Measurements from ENCODE around the gene MON2. TPM values are rescaled to one million over a fixed set of nuclear protein-coding genes. Genes with fewer than 3 reads are reported as not detected.
"Not testable (repeated sequence)": the region's sequence is repeated elsewhere in the genome, so short reads cannot be mapped to it uniquely, and the experiment has no call there.

Gene MON2
- total and polyA plus RNA-seq, 2 experiments from 2014 or later, result 20.5 to 39.9 TPM

DNA sequence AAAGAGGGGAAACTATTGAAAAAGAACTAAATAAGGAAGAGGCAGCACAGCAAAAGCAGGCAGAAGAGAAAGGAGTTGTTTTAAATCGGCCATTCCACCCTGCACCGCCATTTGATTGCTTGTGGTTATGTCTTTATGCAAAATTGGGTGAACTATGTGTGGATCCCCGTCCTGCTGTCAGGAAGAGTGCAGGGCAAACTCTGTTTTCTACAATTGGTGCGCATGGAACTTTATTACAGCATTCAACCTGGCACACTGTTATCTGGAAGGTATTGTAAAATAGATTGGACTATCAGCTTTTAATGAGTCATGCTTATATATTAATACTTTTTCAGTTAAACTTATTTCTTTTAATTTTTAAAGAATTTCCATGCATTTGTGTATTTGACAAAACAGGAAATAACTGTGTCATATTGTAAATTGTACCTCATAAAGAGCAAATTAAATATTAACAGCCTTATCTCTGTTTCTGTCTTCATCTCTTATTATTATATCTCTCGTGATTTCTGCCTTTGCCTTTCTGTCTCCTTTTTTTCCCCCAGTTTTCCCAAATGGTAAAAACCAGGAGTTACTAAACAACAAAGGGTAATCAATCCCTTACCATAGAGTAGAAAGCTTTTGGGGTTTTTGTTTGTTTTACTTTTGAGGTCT, 86.4 kb downstream of the MON2 start:
- no peaks in the 10 kb centered on the region for H3K4me1 ChIP-seq (ENCODE audit: low read depth)
- no peaks in the 10 kb centered on the region for H3K9me3 ChIP-seq (ENCODE audit: low read depth)
- H3K4me3 ChIP-seq, result no peak overlapping the region
- H3K27me3 ChIP-seq, result no peaks in the 10 kb centered on the region
- no peak for DNase-seq (ENCODE audit: low read depth in 1 of 2, low spot score in 1 of 2)
- peaks cover 24% of the 10 kb centered on the region for H3K36me3 ChIP-seq
- no peak overlapping the region for H3K27ac ChIP-seq
- TF ChIP-seq, protein P1, sequence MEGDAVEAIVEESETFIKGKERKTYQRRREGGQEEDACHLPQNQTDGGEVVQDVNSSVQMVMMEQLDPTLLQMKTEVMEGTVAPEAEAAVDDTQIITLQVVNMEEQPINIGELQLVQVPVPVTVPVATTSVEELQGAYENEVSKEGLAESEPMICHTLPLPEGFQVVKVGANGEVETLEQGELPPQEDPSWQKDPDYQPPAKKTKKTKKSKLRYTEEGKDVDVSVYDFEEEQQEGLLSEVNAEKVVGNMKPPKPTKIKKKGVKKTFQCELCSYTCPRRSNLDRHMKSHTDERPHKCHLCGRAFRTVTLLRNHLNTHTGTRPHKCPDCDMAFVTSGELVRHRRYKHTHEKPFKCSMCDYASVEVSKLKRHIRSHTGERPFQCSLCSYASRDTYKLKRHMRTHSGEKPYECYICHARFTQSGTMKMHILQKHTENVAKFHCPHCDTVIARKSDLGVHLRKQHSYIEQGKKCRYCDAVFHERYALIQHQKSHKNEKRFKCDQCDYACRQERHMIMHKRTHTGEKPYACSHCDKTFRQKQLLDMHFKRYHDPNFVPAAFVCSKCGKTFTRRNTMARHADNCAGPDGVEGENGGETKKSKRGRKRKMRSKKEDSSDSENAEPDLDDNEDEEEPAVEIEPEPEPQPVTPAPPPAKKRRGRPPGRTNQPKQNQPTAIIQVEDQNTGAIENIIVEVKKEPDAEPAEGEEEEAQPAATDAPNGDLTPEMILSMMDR (IDR thresholded peaks at IDR 0.05; ENCODE audit: low read depth, low read length), result no peak

GRCh38 chr12:62559366-62559765, 92.7 kb downstream of the MON2 start:
- not testable (repeated sequence) for H3K36me3 ChIP-seq; H3K27me3 ChIP-seq; H3K4me1 ChIP-seq (ENCODE audit: low read depth); H3K9me3 ChIP-seq (ENCODE audit: low read depth); H3K4me3 ChIP-seq; DNase-seq (ENCODE audit: low read depth in 1 of 2, low spot score in 1 of 2); H3K27ac ChIP-seq

GRCh38 chr12:62562846-62563245, 96.2 kb downstream of the MON2 start:
- H3K36me3 ChIP-seq, result peaks cover 17% of the 10 kb centered on the region
- no peak overlapping the region for H3K4me3 ChIP-seq
- DNase-seq (ENCODE audit: low read depth in 1 of 2, low spot score in 1 of 2), result peak in 1 of 2 donors; percentile 71
- H3K4me1 ChIP-seq (ENCODE audit: low read depth), result no peaks in the 10 kb centered on the region
- TF ChIP-seq, protein P1 (IDR thresholded peaks at IDR 0.05; ENCODE audit: low read depth, low read length), result no peak
- no peaks in the 10 kb centered on the region for H3K9me3 ChIP-seq (ENCODE audit: low read depth)
- no peak overlapping the region for H3K27ac ChIP-seq
- no peaks in the 10 kb centered on the region for H3K27me3 ChIP-seq

DNA sequence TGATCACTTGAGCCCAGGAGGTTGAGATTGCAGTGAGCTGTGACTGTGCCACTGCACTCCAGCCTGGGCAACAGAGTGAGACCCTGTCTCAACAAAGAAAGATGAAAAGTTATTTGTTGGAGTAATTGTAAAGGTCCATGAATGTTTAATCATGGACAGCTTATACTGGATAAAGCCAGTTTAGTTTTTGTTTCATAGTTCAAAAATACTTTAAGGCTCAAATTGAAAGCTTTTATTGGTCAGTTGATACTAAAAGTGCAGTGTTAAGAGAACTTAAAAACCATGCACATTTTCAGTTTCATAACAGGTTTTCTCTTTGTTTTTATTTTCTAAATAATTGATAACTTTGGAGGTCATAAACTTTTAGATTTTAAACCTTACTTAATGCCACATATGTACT, 108.4 kb downstream of the MON2 start:
- no peak overlapping the region for H3K4me3 ChIP-seq
- TF ChIP-seq, protein P1 (IDR thresholded peaks at IDR 0.05; ENCODE audit: low read depth, low read length), result no peak
- H3K4me1 ChIP-seq (ENCODE audit: low read depth), result no peaks in the 10 kb centered on the region
- peaks cover 11% of the 10 kb centered on the region for H3K36me3 ChIP-seq
- no peak for DNase-seq (ENCODE audit: low read depth in 1 of 2, low spot score in 1 of 2)
- H3K27me3 ChIP-seq, result no peaks in the 10 kb centered on the region
- H3K27ac ChIP-seq, result no peak overlapping the region
- H3K9me3 ChIP-seq (ENCODE audit: low read depth), result no peaks in the 10 kb centered on the region

DNA sequence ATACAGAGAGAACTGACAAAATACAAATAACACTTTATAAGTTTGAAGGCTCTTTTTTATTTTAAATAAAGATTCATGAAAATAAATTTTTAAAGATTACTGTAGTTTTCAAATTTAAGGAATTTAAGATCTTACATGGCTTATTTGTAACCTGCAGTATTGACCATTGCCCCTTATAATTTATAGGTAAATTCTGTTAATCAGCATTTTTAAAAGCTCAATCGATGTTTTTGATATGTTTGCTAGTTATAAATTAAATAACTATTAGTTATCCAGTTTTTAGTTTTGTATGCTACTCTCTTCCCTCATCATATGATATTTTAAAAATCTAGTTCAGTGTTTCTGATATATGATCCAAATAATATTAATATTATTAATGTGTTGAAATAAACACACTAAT, 109.9 kb downstream of the MON2 start:
- H3K27ac ChIP-seq, result no peak overlapping the region
- no peak overlapping the region for H3K4me3 ChIP-seq
- no peaks in the 10 kb centered on the region for H3K4me1 ChIP-seq (ENCODE audit: low read depth)
- no peaks in the 10 kb centered on the region for H3K27me3 ChIP-seq
- peaks cover 12% of the 10 kb centered on the region for H3K36me3 ChIP-seq
- no peaks in the 10 kb centered on the region for H3K9me3 ChIP-seq (ENCODE audit: low read depth)
- no peak for DNase-seq (ENCODE audit: low read depth in 1 of 2, low spot score in 1 of 2)
- TF ChIP-seq, protein P1 (IDR thresholded peaks at IDR 0.05; ENCODE audit: low read depth, low read length), result no peak

DNA sequence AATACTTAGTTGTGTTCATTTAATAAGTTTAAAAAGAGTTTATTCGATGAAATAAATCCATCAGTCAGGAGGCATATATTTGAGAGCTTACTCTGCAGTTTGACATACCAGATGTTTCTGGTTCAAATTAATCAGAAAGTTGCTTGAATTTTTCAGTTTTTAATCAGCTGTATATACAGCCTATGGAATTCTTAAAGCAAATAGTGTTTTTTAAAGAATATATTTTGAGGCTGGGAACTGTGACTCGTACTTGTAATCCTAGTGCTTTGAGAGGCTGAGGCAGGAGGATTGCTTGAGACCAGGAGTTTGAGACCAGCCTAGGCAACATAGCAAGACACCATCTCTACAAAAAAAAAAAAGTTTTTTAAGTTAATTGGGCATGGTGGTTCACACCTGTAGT, 112.1 kb downstream of the MON2 start:
- H3K4me3 ChIP-seq, result no peak overlapping the region
- no peak for DNase-seq (ENCODE audit: low read depth in 1 of 2, low spot score in 1 of 2)
- TF ChIP-seq, protein P1 (IDR thresholded peaks at IDR 0.05; ENCODE audit: low read depth, low read length), result no peak
- no peaks in the 10 kb centered on the region for H3K4me1 ChIP-seq (ENCODE audit: low read depth)
- H3K36me3 ChIP-seq, result peaks cover 12% of the 10 kb centered on the region
- H3K27ac ChIP-seq, result no peak overlapping the region
- no peaks in the 10 kb centered on the region for H3K27me3 ChIP-seq
- H3K9me3 ChIP-seq (ENCODE audit: low read depth), result no peaks in the 10 kb centered on the region
